CD4-positive, alpha-beta T cell treated with Interleukin-15 for 4 hours (primary cell): ENCODE results near the gene ARMC3.
A peak's percentile ranks its signal among the peaks of the same experiment; 100 is the strongest.

Source experiments
- DNase-seq: peaks from one replicate; pipeline ENCODE4 v3.0.0-alpha.2; 2020; ENCODE audit warnings: low spot score

The ARMC3 gene

GRCh38 chr10:22931948-22932347, 4.1 kb downstream of the ARMC3 start:
- no peak for DNase-seq

- DNase-seq = no peak
These were observed 4.9 kb downstream of the ARMC3 start for GRCh38 chr10:22932626-22933370.

GRCh38 chr10:22934726-22935125, 6.9 kb downstream of the ARMC3 start:
- no peak for DNase-seq

- no peak for DNase-seq
These were observed 14.6 kb downstream of the ARMC3 start for GRCh38 chr10:22942437-22942836.

- no peak for DNase-seq
These were observed 18.3 kb downstream of the ARMC3 start for GRCh38 chr10:22945934-22946673.

GRCh38 chr10:22954970-22955369, 27.1 kb downstream of the ARMC3 start:
- DNase-seq = no peak

GRCh38 chr10:22958338-22958737, 30.5 kb downstream of the ARMC3 start:
- no peak for DNase-seq

- no peak for DNase-seq
These were observed 31.4 kb downstream of the ARMC3 start for GRCh38 chr10:22959292-22959691.

GRCh38 chr10:22959950-22960349, 32.1 kb downstream of the ARMC3 start:
- DNase-seq = no peak

GRCh38 chr10:22962817-22963216, 35.0 kb downstream of the ARMC3 start:
- DNase-seq = no peak

GRCh38 chr10:22969704-22970103, 41.9 kb downstream of the ARMC3 start:
- no peak for DNase-seq

GRCh38 chr10:22976534-22976933, 48.7 kb downstream of the ARMC3 start:
- no peak for DNase-seq

GRCh38 chr10:22977751-22978150, 49.9 kb downstream of the ARMC3 start:
- no peak for DNase-seq

GRCh38 chr10:22978287-22978686, 50.4 kb downstream of the ARMC3 start:
- DNase-seq = no peak

GRCh38 chr10:22978918-22979317, 51.1 kb downstream of the ARMC3 start:
- DNase-seq = no peak

GRCh38 chr10:22980822-22981221, 53.0 kb downstream of the ARMC3 start:
- DNase-seq = no peak

- DNase-seq = no peak
These were observed 56.2 kb downstream of the ARMC3 start for GRCh38 chr10:22984066-22984465.

GRCh38 chr10:22986771-22987542, 59.1 kb downstream of the ARMC3 start:
- DNase-seq = peak; percentile 27

GRCh38 chr10:22988581-22989360, 60.9 kb downstream of the ARMC3 start:
- peak; percentile 84 for DNase-seq

GRCh38 chr10:22990443-22990842, 62.6 kb downstream of the ARMC3 start:
- no peak for DNase-seq

GRCh38 chr10:22992075-22992474, 64.2 kb downstream of the ARMC3 start:
- DNase-seq = peak; percentile 28

GRCh38 chr10:22992621-22993020, 64.8 kb downstream of the ARMC3 start:
- DNase-seq = no peak
